Endothelial cell of umbilical vein (primary cell): Measurements from ENCODE around the gene TSC22D3. TPM values are rescaled to one million over a fixed set of nuclear protein-coding genes. Genes with fewer than 3 reads are reported as not detected.

Experiments
- BruUV-seq: library from RNA; stranded (reverse); fragments of 400-500 nt; replicated peaks from 2 replicates; lab custom pipeline; 2021; lab: Mats Ljungman, UMichigan
- CTCF ChIA-PET: fragments of 300-600, 350-600 bp; sonication (Branson Sonifier 250); formaldehyde crosslinking; loops from one replicate; lab custom pipeline; 2021; ENCODE audit warnings: antibody characterized with exemption, inconsistent platforms; lab: Charles Lee
- POLR2A ChIA-PET: fragments of 300-600, 350-600 bp; sonication (Branson Sonifier 250); formaldehyde crosslinking; loops from one replicate; lab custom pipeline; 2021; ENCODE audit warnings: antibody characterized with exemption, inconsistent platforms; lab: Charles Lee
- DNase-seq: peaks from one replicate; pipeline ENCODE4 v3.0.0-alpha.2; 2011; ENCODE audit warnings: low read depth, low spot score
- FAIRE-seq: peaks from 2 replicates; lab custom pipeline; 2011; peaks lifted over from hg19 to GRCh38; lab: Jason Lieb, UNC
- H2AFZ ChIP-seq: 2 replicates; pipeline ENCODE4 v1.6.0; 2012; ENCODE audit warnings: low read depth, low read length, control low read depth, inconsistent platforms
- H3K27ac ChIP-seq: 2 replicates; pipeline ENCODE4 v1.5.1; 2011; ENCODE audit warnings: low read depth, mild to moderate bottlenecking, control low read depth, low read length, moderate library complexity; ENCODE audit not compliant: insufficient read depth
- H3K27me3 ChIP-seq, 2 experiments: 2 replicates each; pipeline versions ENCODE4 v1.6.0 to v1.6.1; 2011; ENCODE audit warnings: low read length in 2 of 2, mixed read lengths in 1 of 2; ENCODE audit not compliant: control insufficient read depth in 2 of 2, insufficient read depth in 2 of 2
- H3K36me3 ChIP-seq, 2 experiments: 2 replicates in 1 of 2; 3 replicates in 1 of 2; pipeline ENCODE4 v1.5.1; 2011; ENCODE audit warnings: low read length in 2 of 2, mild to moderate bottlenecking in 1 of 2, moderate library complexity in 1 of 2; ENCODE audit not compliant: control insufficient read depth in 2 of 2, insufficient read depth in 2 of 2; ENCODE audit errors: extremely low read depth in 1 of 2
- H3K4me1 ChIP-seq: 3 replicates; pipeline ENCODE4 v1.5.1; 2011; ENCODE audit warnings: mild to moderate bottlenecking, low read length; ENCODE audit not compliant: control insufficient read depth, insufficient read depth; ENCODE audit errors: extremely low read depth
- H3K4me2 ChIP-seq: 2 replicates; pipeline ENCODE4 v1.6.1; 2011; ENCODE audit warnings: low read length, control low read depth, mixed read lengths; ENCODE audit not compliant: insufficient read depth
- H3K4me3 ChIP-seq, 3 experiments: fragments of 200-600 bp in 1 of 3; sonication (generic), shearing (Covaris generic) in 1 of 3; replicated peaks in 1 of 3; 2 replicates each; pipeline ENCODE4 v1.5.1; 2011 to 2016; ENCODE audit warnings: control low read depth in 3 of 3, low read length in 3 of 3, mild to moderate bottlenecking in 2 of 3, inconsistent platforms in 1 of 3, low read depth in 1 of 3, moderate library complexity in 1 of 3; ENCODE audit not compliant: insufficient read depth in 1 of 3
- H3K79me2 ChIP-seq: 2 replicates; pipeline ENCODE4 v1.6.0; 2012; ENCODE audit warnings: low read length, inconsistent platforms; ENCODE audit not compliant: control insufficient read depth, insufficient read depth
- H3K9ac ChIP-seq: replicated peaks from 2 replicates; pipeline ENCODE3; 2011; ENCODE audit warnings: low read length, control low read depth; ENCODE audit not compliant: insufficient read depth; ENCODE audit errors: extremely low read depth
- H3K9me1 ChIP-seq: replicated peaks from 3 replicates; pipeline ENCODE4 v1.6.0; 2011; ENCODE audit warnings: mild to moderate bottlenecking, low read length; ENCODE audit not compliant: control insufficient read depth, insufficient read depth; ENCODE audit errors: extremely low read depth
- H3K9me3 ChIP-seq: replicated peaks from 2 replicates; pipeline ENCODE4 v1.5.1; 2012; ENCODE audit warnings: low read length, inconsistent platforms; ENCODE audit not compliant: control insufficient read depth, insufficient read depth
- H4K20me1 ChIP-seq: replicated peaks from 2 replicates; pipeline ENCODE3; 2011; ENCODE audit warnings: mild to moderate bottlenecking, low read length; ENCODE audit not compliant: control insufficient read depth, insufficient read depth; ENCODE audit errors: extremely low read depth
- EZH2 ChIP-seq: IDR thresholded peaks from 2 replicates; pipeline ENCODE4 v1.6.1; 2012; ENCODE audit warnings: borderline replicate concordance, low read depth, mild to moderate bottlenecking, moderate library complexity, low read length, inconsistent platforms; ENCODE audit not compliant: severe bottlenecking
- FOS ChIP-seq: IDR thresholded peaks from 2 replicates; pipeline ENCODE4 v1.6.1; 2011; ENCODE audit warnings: mild to moderate bottlenecking, low read length, moderate library complexity, borderline replicate concordance; ENCODE audit not compliant: insufficient read depth
- GATA2 ChIP-seq: IDR thresholded peaks from 2 replicates; pipeline ENCODE4 v1.7.0; 2011; ENCODE audit warnings: low read depth, mild to moderate bottlenecking, moderate library complexity, mixed read lengths, low read length; ENCODE audit not compliant: insufficient read length, insufficient read depth
- JUN ChIP-seq: IDR thresholded peaks from 2 replicates; pipeline ENCODE4 v1.6.1; 2011; ENCODE audit warnings: borderline replicate concordance, low read depth; ENCODE audit not compliant: insufficient read length, insufficient read depth
- MYC ChIP-seq: IDR thresholded peaks from one replicate; pipeline ENCODE4 v1.6.1; 2011; ENCODE audit warnings: mild to moderate bottlenecking, low read depth, low read length
- POLR2A ChIP-seq: IDR thresholded peaks from 2 replicates; pipeline ENCODE4 v1.6.1; 2012; ENCODE audit warnings: low read depth, mild to moderate bottlenecking, control low read depth, low read length
- POLR2AphosphoS5 ChIP-seq: IDR thresholded peaks from 2 replicates; pipeline ENCODE4 v1.6.1; 2012; ENCODE audit warnings: low read depth, mild to moderate bottlenecking, control low read depth, low read length, moderate library complexity; ENCODE audit not compliant: insufficient read depth
- dilution Hi-C: fragments of 300-500 bp; cut with MboI; formaldehyde crosslinking; loops from one replicate; pipeline ENCODE4 v1.15.0; 2019; ENCODE audit warnings: low sequenced_read_pairs; ENCODE audit not compliant: extremely low pct_ligation_motif_present
- intact Hi-C: fragments of 100-400 bp; cut with micrococcal nuclease; formaldehyde crosslinking; loops from one replicate; pipeline ENCODE4 v1.10.0; 2022
- polyA plus RNA-seq, 4 experiments: library from polyadenylated mRNA; depleted of rRNA in 3 of 4; stranded (reverse) in 3 of 4; unstranded in 1 of 4; fragments of >200 nt; gene quantifications; 2 replicates each; pipeline versions ENCODE4 v1.2.1 to v1.2.3, GENCODE V29; 2011 to 2012; ENCODE audit warnings: missing spikeins in 1 of 4
- total RNA-seq: library from RNA; stranded (reverse); gene quantifications from 2 replicates; pipeline ENCODE4 v1.2.3, GENCODE V29; 2021
- TF ChIP-seq, protein P1 (sequence below): IDR thresholded peaks from 2 replicates; pipeline ENCODE4 v1.6.1; 2011; ENCODE audit not compliant: insufficient read depth, insufficient read length
- TF ChIP-seq, protein P2 (sequence below), 2 donors: IDR thresholded peaks; 1 replicate in 1 of 2; 2 replicates in 1 of 2; pipeline ENCODE4 v1.5.1; 2011; ENCODE audit warnings: low read length in 2 of 2, mild to moderate bottlenecking in 2 of 2, moderate library complexity in 2 of 2, control low read depth in 1 of 2, inconsistent platforms in 1 of 2, low read depth in 1 of 2; ENCODE audit not compliant: insufficient read depth in 1 of 2; ENCODE audit errors: extremely low read depth in 1 of 2

TSC22D3 gene
- total and polyA plus RNA-seq, 2 donors (not counting 3 experiments of a cell fraction or from before 2014, with no cell fraction given), result 21.1 to 37.4 TPM

GRCh38 chrX:107750861-107751445 lies 24.6 kb downstream of the TSC22D3 start:
- CTCF ChIA-PET, result interaction anchor here (1.2 to 2.1 kb wide), 4 partner anchors 11 to 78 kb away, joined by 3 to 6 read pairs (median 4); no protein-coding TSS in a partner anchor

More at GRCh38 chrX:107750861-107751445, 24.6 kb downstream of the TSC22D3 start:
- POLR2A ChIA-PET, result no interaction called here
- intact Hi-C loops, result no loop called here
- Histone ChIP-seq H3K27me3 (no peaks in the 10 kb centered on the region), H3K4me2 (no peak overlapping the region), H3K9ac (no peak overlapping the region), H3K9me1 (no peaks in the 10 kb centered on the region), H3K4me3 (no peak overlapping the region), H3K9me3 (no peaks in the 10 kb centered on the region), H3K79me2 (no peaks in the 10 kb centered on the region), H3K4me1 (no peaks in the 10 kb centered on the region), H2AFZ (no peak overlapping the region), H4K20me1 (no peaks in the 10 kb centered on the region), H3K36me3 (no peaks in the 10 kb centered on the region), H3K27ac (no peak overlapping the region)
- TF ChIP-seq GATA2 (no peak), EZH2 (no peak), JUN (no peak), POLR2A (no peak), FOS (no peak), MYC (no peak), POLR2AphosphoS5 (no peak)
- TF ChIP-seq, protein P1, sequence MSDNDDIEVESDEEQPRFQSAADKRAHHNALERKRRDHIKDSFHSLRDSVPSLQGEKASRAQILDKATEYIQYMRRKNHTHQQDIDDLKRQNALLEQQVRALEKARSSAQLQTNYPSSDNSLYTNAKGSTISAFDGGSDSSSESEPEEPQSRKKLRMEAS, result no peak
- TF ChIP-seq, protein P2, sequence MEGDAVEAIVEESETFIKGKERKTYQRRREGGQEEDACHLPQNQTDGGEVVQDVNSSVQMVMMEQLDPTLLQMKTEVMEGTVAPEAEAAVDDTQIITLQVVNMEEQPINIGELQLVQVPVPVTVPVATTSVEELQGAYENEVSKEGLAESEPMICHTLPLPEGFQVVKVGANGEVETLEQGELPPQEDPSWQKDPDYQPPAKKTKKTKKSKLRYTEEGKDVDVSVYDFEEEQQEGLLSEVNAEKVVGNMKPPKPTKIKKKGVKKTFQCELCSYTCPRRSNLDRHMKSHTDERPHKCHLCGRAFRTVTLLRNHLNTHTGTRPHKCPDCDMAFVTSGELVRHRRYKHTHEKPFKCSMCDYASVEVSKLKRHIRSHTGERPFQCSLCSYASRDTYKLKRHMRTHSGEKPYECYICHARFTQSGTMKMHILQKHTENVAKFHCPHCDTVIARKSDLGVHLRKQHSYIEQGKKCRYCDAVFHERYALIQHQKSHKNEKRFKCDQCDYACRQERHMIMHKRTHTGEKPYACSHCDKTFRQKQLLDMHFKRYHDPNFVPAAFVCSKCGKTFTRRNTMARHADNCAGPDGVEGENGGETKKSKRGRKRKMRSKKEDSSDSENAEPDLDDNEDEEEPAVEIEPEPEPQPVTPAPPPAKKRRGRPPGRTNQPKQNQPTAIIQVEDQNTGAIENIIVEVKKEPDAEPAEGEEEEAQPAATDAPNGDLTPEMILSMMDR (IDR thresholded peaks at IDR 0.05; ENCODE audit: extremely low read depth in 1 of 2, insufficient read depth in 1 of 2, low read depth in 1 of 2, low read length in 2 of 2), result no peak
- no TSS peak for BruUV-seq
- DNase-seq (no peak), FAIRE-seq (no peak)
- dilution Hi-C loops, result no loop called here
